Erythroblast (primary cell): ENCODE data around the gene PPM1D.

Experiments used
- GATA1 ChIP-seq: IDR thresholded peaks from 2 replicates; pipeline ENCODE4 v1.6.1; 2011; ENCODE audit warnings: low read depth, mild to moderate bottlenecking, control low read depth, low read length, moderate library complexity
- POLR2A ChIP-seq: IDR thresholded peaks from 2 replicates; pipeline ENCODE4 v1.6.1; 2011; ENCODE audit warnings: mild to moderate bottlenecking, low read length

- TF ChIP-seq POLR2A = no peak
- TF ChIP-seq GATA1 = no peak
These were observed 37.7 kb downstream of the PPM1D start for GRCh38 chr17:60637683-60638082.
